IPS DF 4.7 (cell line): ENCODE data around the gene CNTN6.

ENCODE experiments used
- DNase-seq: peaks from one replicate; pipeline ENCODE4 v3.0.0-alpha.2; 2013; ENCODE audit warnings: low spot score; ENCODE audit errors: extremely low read depth

The CNTN6 gene

GRCh38 chr3:1172644-1173043 lies 79.8 kb downstream of the CNTN6 start:
- no peak for DNase-seq

GRCh38 chr3:1179146-1179545 lies 86.3 kb downstream of the CNTN6 start:
- no peak for DNase-seq

- no peak for DNase-seq
These were observed 90.7 kb downstream of the CNTN6 start for GRCh38 chr3:1183320-1184048.

- no peak for DNase-seq
These were observed 97.7 kb downstream of the CNTN6 start for GRCh38 chr3:1190569-1190968.

- DNase-seq: no peak
These were observed 98.2 kb downstream of the CNTN6 start for GRCh38 chr3:1191026-1191425.

GRCh38 chr3:1195947-1196346 lies 103.1 kb downstream of the CNTN6 start:
- no peak for DNase-seq

GRCh38 chr3:1197051-1197450 lies 104.2 kb downstream of the CNTN6 start:
- DNase-seq: no peak

GRCh38 chr3:1200371-1200770 lies 107.5 kb downstream of the CNTN6 start:
- DNase-seq: no peak

- DNase-seq: no peak
These were observed 115.1 kb downstream of the CNTN6 start for GRCh38 chr3:1207904-1208303.

- no peak for DNase-seq
These were observed 122.1 kb downstream of the CNTN6 start for GRCh38 chr3:1214933-1215332.

- DNase-seq: no peak
These were observed 124.0 kb downstream of the CNTN6 start for GRCh38 chr3:1216856-1217255.

- DNase-seq: no peak
These were observed 134.3 kb downstream of the CNTN6 start for GRCh38 chr3:1227111-1227510.

GRCh38 chr3:1228289-1228688 lies 135.5 kb downstream of the CNTN6 start:
- no peak for DNase-seq

- DNase-seq: no peak
These were observed 138.1 kb downstream of the CNTN6 start for GRCh38 chr3:1230920-1231319.

- DNase-seq: no peak
These were observed 139.5 kb downstream of the CNTN6 start for GRCh38 chr3:1232276-1232675.

- no peak for DNase-seq
These were observed 142.8 kb downstream of the CNTN6 start for GRCh38 chr3:1235526-1236120.

GRCh38 chr3:1251282-1252060 lies 158.6 kb downstream of the CNTN6 start:
- no peak for DNase-seq

- DNase-seq: no peak
These were observed 159.2 kb downstream of the CNTN6 start for GRCh38 chr3:1252061-1252430.

GRCh38 chr3:1262246-1262645 lies 169.4 kb downstream of the CNTN6 start:
- DNase-seq: no peak

GRCh38 chr3:1263121-1263520 lies 170.3 kb downstream of the CNTN6 start:
- no peak for DNase-seq

- no peak for DNase-seq
These were observed 177.0 kb downstream of the CNTN6 start for GRCh38 chr3:1269808-1270207.

- DNase-seq: no peak
These were observed 179.9 kb downstream of the CNTN6 start for GRCh38 chr3:1272546-1273265.
